Loucy (cell line): Measurements from ENCODE around the gene MUC6.

Experiments
- CTCF ChIP-seq: fragments of 200-600 bp; sonication (generic); conservative IDR thresholded peaks from 2 replicates; pipeline ENCODE4 v1.5.1; 2014; ENCODE audit warnings: mild to moderate bottlenecking, antibody characterized with exemption, low read length
- EZH2phosphoT487 ChIP-seq: fragments of 200-600 bp; IDR thresholded peaks from 2 replicates; pipeline ENCODE4 v1.6.1; 2018; ENCODE audit warnings: antibody characterized with exemption, mild to moderate bottlenecking, moderate library complexity, borderline replicate concordance

- TF ChIP-seq CTCF = no peak
- no peak for TF ChIP-seq EZH2phosphoT487
Measured at GRCh38 chr11:1015826-1016545, 20.5 kb downstream of the MUC6 start.
